SK-N-SH (cell line): Measurements from ENCODE around the gene FA2H. TPM values are rescaled to one million over a fixed set of nuclear protein-coding genes. Genes with fewer than 3 reads are reported as not detected.

Experiments
- CTCF ChIA-PET: fragments of 300-600, 350-600 bp; formaldehyde crosslinking; extraction: SDS; loops from one replicate; lab custom pipeline; 2021; lab: Yijun Ruan, JAX
- POLR2A ChIA-PET: fragments of 350-600 bp; sonication (Branson Sonifier 250); formaldehyde crosslinking; extraction: SDS; loops from one replicate; lab custom pipeline; 2020; ENCODE audit warnings: antibody characterized with exemption, inconsistent platforms; lab: Yijun Ruan, JAX
- DNase-seq: peaks from one replicate; pipeline ENCODE4 v3.0.0; 2012
- H2AFZ ChIP-seq: fragments of 200-600 bp; sonication (generic); 2 replicates; pipeline ENCODE4 v1.8.1; 2016; ENCODE audit warnings: antibody characterized with exemption, mild to moderate bottlenecking, low read depth
- H3F3A ChIP-seq: fragments of 200-600 bp; sonication (generic); replicated peaks from 2 replicates; pipeline ENCODE3; 2016; ENCODE audit warnings: antibody characterized with exemption, mild to moderate bottlenecking; ENCODE audit not compliant: insufficient read depth
- H3K27ac ChIP-seq, 2 experiments: fragments of 200-500 bp in 1 of 2; fragments of 200-600 bp in 1 of 2; sonication (Bioruptor generic) in 1 of 2; sonication (generic), shearing (Covaris generic) in 1 of 2; 2 replicates each; pipeline versions ENCODE4 v1.5.1 to v1.6.1; 2014 to 2016; ENCODE audit warnings: low read depth in 2 of 2, inconsistent platforms in 1 of 2, low read length in 1 of 2, mild to moderate bottlenecking in 1 of 2, mixed read lengths in 1 of 2
- H3K27me3 ChIP-seq: fragments of 200-600 bp; sonication (generic), shearing (Covaris generic); 2 replicates; pipeline ENCODE4 v1.6.1; 2016; ENCODE audit warnings: mixed run types; ENCODE audit not compliant: insufficient read depth
- H3K36me3 ChIP-seq, 2 experiments: fragments of 200-500 bp in 1 of 2; fragments of 200-600 bp in 1 of 2; sonication (Bioruptor generic) in 1 of 2; sonication (generic) in 1 of 2; replicated peaks in 1 of 2; 2 replicates each; pipeline versions ENCODE3 to v1.5.1; 2014 to 2016; ENCODE audit warnings: low read length in 1 of 2, mild to moderate bottlenecking in 1 of 2; ENCODE audit not compliant: insufficient read depth in 2 of 2, control insufficient read depth in 1 of 2
- H3K4me1 ChIP-seq, 2 experiments: fragments of 200-500 bp in 1 of 2; fragments of 200-600 bp in 1 of 2; sonication (Bioruptor generic) in 1 of 2; sonication (generic), shearing (Covaris generic) in 1 of 2; 2 replicates each; pipeline versions ENCODE4 v1.5.1 to v1.6.1; 2014 to 2016; ENCODE audit warnings: low read depth in 1 of 2, low read length in 1 of 2, mixed run types in 1 of 2; ENCODE audit not compliant: insufficient read depth in 2 of 2, control insufficient read depth in 1 of 2
- H3K4me2 ChIP-seq: fragments of 200-600 bp; sonication (generic), shearing (Covaris generic); 2 replicates; pipeline ENCODE4 v1.6.1; 2017; ENCODE audit warnings: mixed run types
- H3K4me3 ChIP-seq, 2 experiments: fragments of 200-500 bp in 1 of 2; fragments of 200-600 bp in 1 of 2; sonication (Bioruptor generic) in 1 of 2; sonication (generic), shearing (Covaris generic) in 1 of 2; 2 replicates each; pipeline versions ENCODE4 v1.5.1 to v1.8.1; 2014 to 2016; ENCODE audit warnings: low read depth in 2 of 2, inconsistent platforms in 1 of 2, low read length in 1 of 2, mild to moderate bottlenecking in 1 of 2, mixed read lengths in 1 of 2, moderate library complexity in 1 of 2
- H3K79me2 ChIP-seq: fragments of 200-600 bp; sonication (generic); 2 replicates; pipeline ENCODE4 v1.8.1; 2017; ENCODE audit warnings: mild to moderate bottlenecking; ENCODE audit not compliant: insufficient read depth
- H3K9ac ChIP-seq: fragments of 200-600 bp; sonication (generic); 2 replicates; pipeline ENCODE4 v1.6.1; 2017; ENCODE audit warnings: mixed run types
- H3K9me2 ChIP-seq: fragments of 200-600 bp; sonication (generic); 2 replicates; pipeline ENCODE4 v1.6.1; 2017; ENCODE audit warnings: mixed run types
- H3K9me3 ChIP-seq: fragments of 200-600 bp; sonication (generic); 2 replicates; pipeline ENCODE4 v1.6.1; 2017; ENCODE audit warnings: mixed run types, mild to moderate bottlenecking, moderate library complexity
- H4K20me1 ChIP-seq: fragments of 200-600 bp; sonication (generic); 2 replicates; pipeline ENCODE4 v1.6.1; 2017; ENCODE audit warnings: mild to moderate bottlenecking, mixed run types; ENCODE audit not compliant: insufficient read depth
- RXRA ChIP-seq: IDR thresholded peaks from 2 replicates; pipeline ENCODE4 v1.4.0; 2012; ENCODE audit warnings: low read depth, mild to moderate bottlenecking, borderline replicate concordance
- TEAD4 ChIP-seq: IDR thresholded peaks from 2 replicates; pipeline ENCODE4 v1.4.0; 2012; ENCODE audit warnings: mild to moderate bottlenecking, borderline replicate concordance; ENCODE audit not compliant: insufficient read depth
- WGBS: methylation state at CpG from one replicate; pipeline ENCODE4 v1.1.6; 2017; ENCODE audit warnings: low lambda C conversion rate; 5-methylcytosine and 5-hydroxymethylcytosine counted together
- polyA plus RNA-seq, 3 experiments: library from polyadenylated mRNA; depleted of rRNA; stranded (reverse); fragments of >200 nt; gene quantifications; 2 replicates each; pipeline ENCODE4 v1.2.3, GENCODE V29; 2012
- TF ChIP-seq, protein P1 (sequence below): IDR thresholded peaks from 2 replicates; pipeline ENCODE4 v1.6.1; 2012; ENCODE audit warnings: mild to moderate bottlenecking, low read depth, low read length, moderate library complexity

FA2H gene
- polyA plus RNA-seq, 1 of the 3 experiments (the other 2 are of a cell fraction): not detected

DNA sequence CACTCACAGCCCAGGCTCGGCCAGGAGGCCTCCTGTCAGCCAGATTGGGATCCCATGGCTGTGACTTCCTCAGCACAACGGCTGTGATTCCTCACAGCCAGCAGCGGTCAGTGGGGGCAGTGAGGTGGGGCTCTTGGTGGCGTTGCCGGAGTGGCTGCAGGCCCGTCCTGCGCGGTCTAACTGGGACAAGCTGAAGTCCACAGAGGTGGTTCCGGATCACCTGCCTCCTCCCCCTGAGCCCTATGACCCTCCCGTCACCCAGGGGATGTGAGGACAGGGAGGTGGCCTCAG lies 39.5 kb downstream of the FA2H start (continued):
- TF ChIP-seq, protein P1, sequence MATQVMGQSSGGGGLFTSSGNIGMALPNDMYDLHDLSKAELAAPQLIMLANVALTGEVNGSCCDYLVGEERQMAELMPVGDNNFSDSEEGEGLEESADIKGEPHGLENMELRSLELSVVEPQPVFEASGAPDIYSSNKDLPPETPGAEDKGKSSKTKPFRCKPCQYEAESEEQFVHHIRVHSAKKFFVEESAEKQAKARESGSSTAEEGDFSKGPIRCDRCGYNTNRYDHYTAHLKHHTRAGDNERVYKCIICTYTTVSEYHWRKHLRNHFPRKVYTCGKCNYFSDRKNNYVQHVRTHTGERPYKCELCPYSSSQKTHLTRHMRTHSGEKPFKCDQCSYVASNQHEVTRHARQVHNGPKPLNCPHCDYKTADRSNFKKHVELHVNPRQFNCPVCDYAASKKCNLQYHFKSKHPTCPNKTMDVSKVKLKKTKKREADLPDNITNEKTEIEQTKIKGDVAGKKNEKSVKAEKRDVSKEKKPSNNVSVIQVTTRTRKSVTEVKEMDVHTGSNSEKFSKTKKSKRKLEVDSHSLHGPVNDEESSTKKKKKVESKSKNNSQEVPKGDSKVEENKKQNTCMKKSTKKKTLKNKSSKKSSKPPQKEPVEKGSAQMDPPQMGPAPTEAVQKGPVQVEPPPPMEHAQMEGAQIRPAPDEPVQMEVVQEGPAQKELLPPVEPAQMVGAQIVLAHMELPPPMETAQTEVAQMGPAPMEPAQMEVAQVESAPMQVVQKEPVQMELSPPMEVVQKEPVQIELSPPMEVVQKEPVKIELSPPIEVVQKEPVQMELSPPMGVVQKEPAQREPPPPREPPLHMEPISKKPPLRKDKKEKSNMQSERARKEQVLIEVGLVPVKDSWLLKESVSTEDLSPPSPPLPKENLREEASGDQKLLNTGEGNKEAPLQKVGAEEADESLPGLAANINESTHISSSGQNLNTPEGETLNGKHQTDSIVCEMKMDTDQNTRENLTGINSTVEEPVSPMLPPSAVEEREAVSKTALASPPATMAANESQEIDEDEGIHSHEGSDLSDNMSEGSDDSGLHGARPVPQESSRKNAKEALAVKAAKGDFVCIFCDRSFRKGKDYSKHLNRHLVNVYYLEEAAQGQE: no peak

DNA sequence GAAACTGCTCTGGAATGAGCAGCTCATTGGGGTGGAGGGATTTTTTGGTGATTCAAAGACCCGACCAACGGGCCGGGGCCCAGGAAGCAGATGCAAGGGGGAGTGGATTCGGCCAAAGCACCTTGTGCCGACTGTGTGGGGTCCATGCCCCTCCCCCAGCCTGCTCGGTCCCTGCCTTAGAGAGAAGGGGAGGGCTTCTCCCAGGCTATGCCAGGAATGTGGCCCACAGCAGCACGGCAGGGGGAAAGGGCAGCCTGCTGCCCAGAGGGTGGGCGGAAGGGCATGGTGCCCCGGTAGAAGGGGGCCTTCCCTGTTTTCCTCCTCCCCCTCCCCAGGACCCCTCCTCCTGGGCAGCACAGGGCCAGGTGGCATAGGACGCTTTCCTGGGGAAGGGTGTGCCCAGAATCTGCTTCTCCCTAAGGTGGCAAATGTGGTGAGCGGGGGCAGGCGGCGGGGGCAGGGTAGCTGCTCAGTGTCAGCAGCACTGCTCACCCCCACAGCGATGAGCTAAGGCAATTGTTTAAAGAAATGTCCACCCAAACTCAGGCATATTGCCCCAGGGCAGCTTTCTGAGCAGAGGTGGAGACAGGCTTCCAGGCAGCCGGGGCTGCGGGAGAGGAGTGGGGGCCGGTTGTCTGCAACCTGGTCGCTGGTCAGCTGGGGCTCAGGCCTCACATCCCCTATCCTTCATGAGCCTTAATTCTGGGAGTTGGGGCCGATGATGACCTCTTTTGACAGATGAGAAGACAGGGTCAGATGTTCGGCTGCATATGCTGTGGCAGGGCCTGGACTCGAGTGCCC lies 40.1 kb downstream of the FA2H start:
- H3K27ac ChIP-seq: no peak overlapping the region
- CTCF ChIA-PET: interaction anchor here (1.3 to 1.8 kb wide), 3 partner anchors 23 to 128 kb away, joined by 4 to 8 read pairs (median 6); no protein-coding TSS in a partner anchor
- no peaks in the 10 kb centered on the region for H3K36me3 ChIP-seq
- POLR2A ChIA-PET: no interaction called here
- peaks cover 0 to 20% of the 10 kb centered on the region in 2 experiments; a peak in 1 of 4 replicates for H3K4me1 ChIP-seq
- H3F3A ChIP-seq: no peaks in the 10 kb centered on the region
- H3K79me2 ChIP-seq: no peaks in the 10 kb centered on the region
- no peaks in the 10 kb centered on the region for H3K9me3 ChIP-seq
- H3K4me3 ChIP-seq: no peak overlapping the region
- no peak overlapping the region for H3K4me2 ChIP-seq
- no peak for DNase-seq
- H3K9ac ChIP-seq: no peak overlapping the region
- H4K20me1 ChIP-seq: no peaks in the 10 kb centered on the region
- no peak overlapping the region for H2AFZ ChIP-seq
- 57% methylated on average over 10 of the region's 21 CpGs for WGBS
- no peaks in the 10 kb centered on the region for H3K27me3 ChIP-seq
- TF ChIP-seq TEAD4 (no peak), RXRA (no peak)
- TF ChIP-seq, protein P1: no peak
- TF ChIP-seq, all 33 proteins: peak for 0
- no peaks in the 10 kb centered on the region for H3K9me2 ChIP-seq
